ENCODE measurements around the gene PAX5.

GRCh38 chr9:36935768-36936497 lies 98.1 kb downstream of the PAX5 start:
- TF ChIP-seq CTCF (IDR thresholded peaks at IDR 0.05) = no peak
- no peak for TF ChIP-seq EZH2 (IDR thresholded peaks at IDR 0.05; ENCODE audit: borderline replicate concordance, insufficient read depth, low read depth, low read length, poor library complexity, severe bottlenecking)

Data from B cell (primary cell).